GM19463 (cell line): ENCODE measurements around the gene TBC1D3C.
"Not testable (repeated sequence)": the region's sequence is repeated elsewhere in the genome, so short reads cannot be mapped to it uniquely, and the experiment has no call there.

Experiments used
- ATAC-seq: cut with Tn5 transposase; IDR thresholded peaks from one replicate; pipeline ENCODE4 v1.9.1; 2021; ENCODE audit warnings: mild to moderate bottlenecking, moderate library complexity; ENCODE audit not compliant: unreplicated experiment

Gene TBC1D3C

GRCh38 chr17:38068534-38068933, at the start of gene TBC1D3C:
Gene TBC1D3C (minus strand): TSS chr17:38068634. CDS start chr17:38067066, 1,568 bp downstream.
- not testable (repeated sequence) for ATAC-seq

GRCh38 chr17:38099262-38099661, 30.8 kb upstream of the TBC1D3C start:
- not testable (repeated sequence) for ATAC-seq

- not testable (repeated sequence) for ATAC-seq
Measured at GRCh38 chr17:38094059-38094694, 25.7 kb upstream of the TBC1D3C start.

GRCh38 chr17:38088120-38088519, 19.7 kb upstream of the TBC1D3C start:
- ATAC-seq: not testable (repeated sequence)

- not testable (repeated sequence) for ATAC-seq
Measured at GRCh38 chr17:38087344-38087743, 18.9 kb upstream of the TBC1D3C start.
